Neural progenitor cell (in vitro differentiated cells): ENCODE measurements around the gene RGS3. TPM values are rescaled to one million over a fixed set of nuclear protein-coding genes. Genes with fewer than 3 reads are reported as not detected.
A peak's percentile ranks its signal among the peaks of the same experiment; 100 is the strongest.

Source experiments
- DNase-seq: peaks from one replicate; pipeline ENCODE4 v3.0.0-alpha.2; 2016; ENCODE audit warnings: low spot score
- H2AFZ ChIP-seq: fragments of 200-600 bp; sonication (generic); replicated peaks from 2 replicates; pipeline ENCODE4 v1.6.1; 2016; ENCODE audit warnings: antibody characterized with exemption
- H3F3A ChIP-seq: fragments of 200-600 bp; sonication (generic); 2 replicates; pipeline ENCODE4 v1.6.1; 2016; ENCODE audit warnings: antibody characterized with exemption, low read depth
- H3K27ac ChIP-seq: fragments of 200-600 bp; sonication (generic); 2 replicates; pipeline ENCODE4 v1.5.1; 2016; ENCODE audit warnings: mild to moderate bottlenecking
- H3K27me3 ChIP-seq: fragments of 200-600 bp; sonication (generic); 2 replicates; pipeline ENCODE4 v1.6.1; 2016; ENCODE audit warnings: mild to moderate bottlenecking, moderate library complexity
- H3K36me3 ChIP-seq: fragments of 200-600 bp; sonication (generic); 2 replicates; pipeline ENCODE4 v1.5.1; 2016
- H3K4me1 ChIP-seq: fragments of 200-600 bp; sonication (generic); 2 replicates; pipeline ENCODE4 v1.6.1; 2016; ENCODE audit warnings: mixed run types
- H3K4me2 ChIP-seq: fragments of 200-600 bp; sonication (generic); 2 replicates; pipeline ENCODE4 v1.6.1; 2016
- H3K4me3 ChIP-seq: fragments of 200-600 bp; sonication (generic); 2 replicates; pipeline ENCODE4 v1.5.1; 2016
- H3K79me2 ChIP-seq: fragments of 200-600 bp; sonication (generic); 2 replicates; pipeline ENCODE4 v1.6.1; 2016; ENCODE audit warnings: low read depth
- H3K9ac ChIP-seq: fragments of 200-600 bp; sonication (generic); 2 replicates; pipeline ENCODE4 v1.6.1; 2016
- H3K9me3 ChIP-seq: fragments of 200-600 bp; sonication (generic); 2 replicates; pipeline ENCODE4 v1.5.1; 2016; ENCODE audit warnings: low read depth
- H4K20me1 ChIP-seq: fragments of 200-600 bp; sonication (generic); 2 replicates; pipeline ENCODE4 v1.6.1; 2016; ENCODE audit warnings: low read depth
- H3K27ac Mint-ChIP-seq: 3 replicates; pipeline ENCODE4 v1.8.0; 2021; ENCODE audit warnings: mixed read lengths
- H3K27me3 Mint-ChIP-seq: 2 replicates; pipeline ENCODE4 v1.8.0; 2022; ENCODE audit warnings: low read depth, mild to moderate bottlenecking, inconsistent platforms, moderate library complexity, mixed read lengths; ENCODE audit not compliant: insufficient read depth
- H3K36me3 Mint-ChIP-seq: 3 replicates; pipeline ENCODE4 v1.8.0; 2021; ENCODE audit warnings: mixed read lengths
- H3K4me1 Mint-ChIP-seq: 3 replicates; pipeline ENCODE4 v1.8.0; 2021; ENCODE audit warnings: mixed read lengths
- H3K4me3 Mint-ChIP-seq: 3 replicates; pipeline ENCODE4 v1.8.0; 2021; ENCODE audit warnings: mild to moderate bottlenecking, moderate library complexity, mixed read lengths
- H3K9me3 Mint-ChIP-seq: 3 replicates; pipeline ENCODE4 v1.8.0; 2020; ENCODE audit warnings: mixed read lengths
- CTCF ChIP-seq: fragments of 200-600 bp; sonication (generic); IDR thresholded peaks from 2 replicates; pipeline ENCODE4 v1.5.1; 2017; ENCODE audit warnings: antibody characterized with exemption, mild to moderate bottlenecking
- EZH2 ChIP-seq: fragments of 200-600 bp; sonication (generic); IDR thresholded peaks from 2 replicates; pipeline ENCODE4 v1.6.1; 2017; ENCODE audit warnings: antibody characterized with exemption, mild to moderate bottlenecking, moderate library complexity
- EZH2phosphoT487 ChIP-seq: fragments of 200-600 bp; sonication (generic); IDR thresholded peaks from 2 replicates; pipeline ENCODE4 v1.6.1; 2017; ENCODE audit warnings: antibody characterized with exemption
- total RNA-seq: library from RNA; depleted of rRNA; stranded (reverse); fragments of >200 nt; gene quantifications from 2 replicates; pipeline ENCODE4 v1.2.3, GENCODE V29; 2015; ENCODE audit warnings: low replicate concordance

Gene RGS3
- total RNA-seq, 1 donor from 2014 or later, result 30.3 TPM

DNA sequence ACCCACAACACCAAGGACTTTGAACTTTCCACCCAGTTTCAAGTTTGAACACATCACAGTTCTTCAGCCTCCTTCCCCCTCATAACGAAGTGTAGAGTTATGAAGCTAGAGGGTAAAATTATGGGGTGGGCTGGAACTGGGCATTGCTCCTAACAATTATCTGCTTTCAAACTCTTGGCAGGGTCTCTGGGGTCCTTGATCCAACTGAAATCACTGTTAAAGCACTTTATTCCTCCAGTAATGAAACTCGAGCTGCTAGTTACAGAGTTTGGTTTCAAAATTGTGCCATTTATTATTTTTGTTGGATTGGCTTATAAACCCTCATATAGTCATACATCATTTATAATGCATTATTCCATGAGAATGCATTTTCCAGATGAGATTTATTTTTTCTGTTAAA, 158.5 kb downstream of the RGS3 start:
- H4K20me1 ChIP-seq, result no peaks in the 10 kb centered on the region
- TF ChIP-seq EZH2phosphoT487 (no peak), CTCF (no peak), EZH2 (no peak)
- peaks cover 52% of the 10 kb centered on the region for H3K4me1 Mint-ChIP-seq
- no peaks in the 10 kb centered on the region for H3K27me3 ChIP-seq
- peak overlapping the region; percentile 5 for H3K4me3 Mint-ChIP-seq
- no peaks in the 10 kb centered on the region for H3K79me2 ChIP-seq
- no peaks in the 10 kb centered on the region for H3K36me3 ChIP-seq
- H3F3A ChIP-seq, result peaks cover 7% of the 10 kb centered on the region
- H3K27ac ChIP-seq, result no peak overlapping the region
- no peak overlapping the region for H3K9ac ChIP-seq
- no peak overlapping the region for H3K4me2 ChIP-seq
- DNase-seq, result no peak
- peak overlapping the region; percentile 47 for H3K27ac Mint-ChIP-seq
- H3K4me1 ChIP-seq, result peaks cover 34% of the 10 kb centered on the region
- H3K9me3 ChIP-seq, result no peaks in the 10 kb centered on the region
- no peaks in the 10 kb centered on the region for H3K9me3 Mint-ChIP-seq
- H2AFZ ChIP-seq, result no peak overlapping the region
- no peaks in the 10 kb centered on the region for H3K36me3 Mint-ChIP-seq
- H3K4me3 ChIP-seq, result no peak overlapping the region
- H3K27me3 Mint-ChIP-seq, result peaks cover 4% of the 10 kb centered on the region

DNA sequence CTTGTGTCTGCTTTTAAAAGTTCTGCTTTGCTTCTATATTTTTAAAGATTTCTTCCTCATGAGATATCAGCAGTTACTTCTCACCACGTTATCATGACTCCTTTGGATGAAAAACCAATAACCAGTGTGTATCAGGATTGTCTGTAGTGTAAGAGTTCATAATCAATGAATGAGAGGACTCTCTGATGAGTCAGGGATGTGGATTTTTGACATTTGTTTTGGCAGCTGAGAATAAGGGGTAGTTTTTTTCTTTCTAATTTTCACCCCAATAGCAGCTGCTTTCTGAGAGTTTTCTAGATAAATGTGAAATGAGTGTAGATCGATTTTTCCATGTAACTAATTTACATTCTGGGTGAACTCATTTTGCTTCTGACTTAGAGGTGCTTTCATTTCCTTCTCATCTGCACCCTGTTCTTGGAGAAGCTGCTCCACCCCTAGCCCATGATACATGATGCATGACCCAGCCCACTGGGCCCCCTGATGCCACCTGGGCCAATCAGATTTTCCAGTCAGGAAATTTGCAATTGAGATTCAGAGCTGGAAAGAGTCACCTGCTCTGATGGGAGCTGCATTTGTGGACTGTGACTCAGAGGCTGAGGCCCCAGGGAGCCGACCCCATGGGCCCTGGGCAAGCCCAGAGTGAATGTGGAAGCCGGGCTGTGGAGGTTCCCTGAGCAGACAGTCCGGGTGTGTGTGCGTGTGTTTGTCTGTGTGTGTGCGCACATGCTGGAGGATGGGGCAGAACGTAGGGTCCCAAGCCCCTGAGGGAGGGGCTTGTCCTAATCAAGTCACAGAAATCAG, 159.3 kb downstream of the RGS3 start:
- Histone ChIP-seq H3F3A (peaks cover 13% of the 10 kb centered on the region), H3K4me3 (no peak overlapping the region), H3K9me3 (no peaks in the 10 kb centered on the region), H4K20me1 (no peaks in the 10 kb centered on the region), H2AFZ (peak overlapping the region; percentile 51), H3K4me2 (peak overlapping the region; percentile 42), H3K4me1 (peaks cover 34% of the 10 kb centered on the region), H3K36me3 (no peaks in the 10 kb centered on the region), H3K27ac (no peak overlapping the region), H3K27me3 (no peaks in the 10 kb centered on the region), H3K79me2 (no peaks in the 10 kb centered on the region), H3K9ac (no peak overlapping the region)
- H3K36me3 Mint-ChIP-seq, result no peaks in the 10 kb centered on the region
- no peak overlapping the region for H3K4me3 Mint-ChIP-seq
- peaks cover 55% of the 10 kb centered on the region for H3K4me1 Mint-ChIP-seq
- H3K27ac Mint-ChIP-seq, result peak overlapping the region; percentile 44
- no peak for DNase-seq
- no peak for TF ChIP-seq CTCF
- no peak for TF ChIP-seq EZH2
- TF ChIP-seq EZH2phosphoT487, result no peak
- H3K27me3 Mint-ChIP-seq, result peaks cover 4% of the 10 kb centered on the region
- no peaks in the 10 kb centered on the region for H3K9me3 Mint-ChIP-seq

DNA sequence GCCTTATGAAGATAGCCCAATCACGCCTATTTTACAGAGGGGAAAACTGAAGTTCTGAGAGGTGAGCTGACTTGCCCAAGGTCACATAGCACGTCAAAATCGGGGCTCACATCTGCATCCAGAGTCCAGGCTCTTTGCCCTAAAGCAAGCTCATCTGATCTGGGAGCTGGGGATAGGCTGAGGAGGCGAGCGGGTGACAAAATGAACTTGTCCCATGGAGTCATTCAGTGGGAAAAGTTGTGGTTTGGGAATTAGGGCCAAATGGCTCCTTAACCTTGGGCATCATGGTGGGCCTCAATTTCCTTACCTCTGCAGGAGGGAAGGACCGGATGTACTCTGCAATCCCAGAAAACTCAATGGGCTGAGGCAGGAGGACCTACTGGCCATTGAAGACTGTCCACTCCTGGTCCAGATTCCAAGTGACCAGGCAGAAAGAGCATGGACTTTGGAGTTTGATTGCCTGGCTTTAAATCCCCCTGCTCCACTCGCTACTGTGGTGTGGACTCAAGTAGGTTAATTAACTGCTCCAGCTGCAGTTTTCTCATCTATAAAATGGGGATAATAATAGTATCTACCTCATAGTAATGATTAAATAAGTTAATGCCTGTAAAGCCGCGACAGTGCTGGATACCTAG, 160.4 kb downstream of the RGS3 start:
- H3K27me3 Mint-ChIP-seq, result peaks cover 4% of the 10 kb centered on the region

More for the DNA sequence above, 160.4 kb downstream of the RGS3 start:
- Histone ChIP-seq H3K27ac (no peak overlapping the region), H4K20me1 (no peaks in the 10 kb centered on the region), H3K27me3 (no peaks in the 10 kb centered on the region), H2AFZ (no peak overlapping the region), H3K79me2 (no peaks in the 10 kb centered on the region), H3K9me3 (no peaks in the 10 kb centered on the region), H3K9ac (no peak overlapping the region), H3F3A (peaks cover 8% of the 10 kb centered on the region), H3K4me1 (peaks cover 34% of the 10 kb centered on the region), H3K4me2 (no peak overlapping the region), H3K4me3 (no peak overlapping the region), H3K36me3 (no peaks in the 10 kb centered on the region)
- Mint-ChIP-seq H3K36me3 (no peaks in the 10 kb centered on the region), H3K27ac (peak overlapping the region; percentile 7), H3K4me1 (peaks cover 56% of the 10 kb centered on the region), H3K4me3 (no peak overlapping the region), H3K9me3 (no peaks in the 10 kb centered on the region)
- no peak for DNase-seq
- TF ChIP-seq EZH2 (no peak), EZH2phosphoT487 (no peak), CTCF (no peak)
